Measurements from ENCODE around the gene DMXL2. TPM values are rescaled to one million over a fixed set of nuclear protein-coding genes. Genes with fewer than 3 reads are reported as not detected.

The DMXL2 gene
- total and polyA plus RNA-seq, 2 experiments from 2014 or later: 3.6 to 17.6 TPM

GRCh38 chr15:51475736-51476135, 146.8 kb downstream of the DMXL2 start:
- Histone ChIP-seq H3K27ac (no peak overlapping the region), H4K20me1 (ENCODE audit: insufficient read depth) (no peaks in the 10 kb centered on the region), H3K4me3 (no peak overlapping the region), H3K27me3 (replicated peaks; ENCODE audit: insufficient read depth) (no peaks in the 10 kb centered on the region), H3K4me1 (ENCODE audit: insufficient read depth) (no peaks in the 10 kb centered on the region), H3K4me2 (ENCODE audit: unreplicated experiment) (no peak overlapping the region), H3K36me3 (ENCODE audit: low read depth) (0 out of 2 replicates have a peak, but pooled peaks cover 3% of the 10 kb centered on the region), H3K9ac (no peak overlapping the region), H3F3A (ENCODE audit: insufficient read depth) (no peaks in the 10 kb centered on the region), H3K79me2 (ENCODE audit: insufficient read depth) (no peaks in the 10 kb centered on the region), H3K9me3 (ENCODE audit: low read depth) (no peaks in the 10 kb centered on the region), H3K9me2 (ENCODE audit: insufficient read depth) (no peaks in the 10 kb centered on the region), H2AFZ (no peak overlapping the region)
- DNase-seq: no peak
- in situ Hi-C loops (cut with MboI): no loop called here
- TF ChIP-seq EZH2phosphoT487 (IDR thresholded peaks at IDR 0.05; ENCODE audit: insufficient read depth, low read depth) (no peak), EZH2 (IDR thresholded peaks at IDR 0.05; ENCODE audit: insufficient read depth, poor library complexity, severe bottlenecking) (no peak)

GRCh38 chr15:51470512-51470911, 152.1 kb downstream of the DMXL2 start:
- H3K79me2 ChIP-seq (ENCODE audit: insufficient read depth): no peaks in the 10 kb centered on the region
- H3K9ac ChIP-seq: no peak overlapping the region
- no peaks in the 10 kb centered on the region for H3K9me3 ChIP-seq (ENCODE audit: low read depth)
- no peak overlapping the region for H2AFZ ChIP-seq
- TF ChIP-seq EZH2phosphoT487 (IDR thresholded peaks at IDR 0.05; ENCODE audit: insufficient read depth, low read depth) (no peak), EZH2 (IDR thresholded peaks at IDR 0.05; ENCODE audit: insufficient read depth, poor library complexity, severe bottlenecking) (no peak)
- 93 to 94% methylated on average over 5 of the region's 5 CpGs for WGBS, 2 experiments (ENCODE audit: low coverage in 1 of 2, low lambda C conversion rate in 2 of 2, missing lambda C conversion rate in 2 of 2)
- H3K4me3 ChIP-seq: no peak overlapping the region
- H3K36me3 ChIP-seq (ENCODE audit: low read depth): peaks cover 7% of the 10 kb centered on the region; the same call in 1 of the 2 replicates
- H3K4me2 ChIP-seq (ENCODE audit: unreplicated experiment): no peak overlapping the region
- no peak overlapping the region for H3K27ac ChIP-seq
- H3K9me2 ChIP-seq (ENCODE audit: insufficient read depth): no peaks in the 10 kb centered on the region
- no peaks in the 10 kb centered on the region for H3K4me1 ChIP-seq (ENCODE audit: insufficient read depth)
- DNase-seq: no peak
- H3F3A ChIP-seq (ENCODE audit: insufficient read depth): no peaks in the 10 kb centered on the region
- no peaks in the 10 kb centered on the region for H3K27me3 ChIP-seq (replicated peaks; ENCODE audit: insufficient read depth)
- in situ Hi-C loops (cut with MboI): no loop called here
- no peaks in the 10 kb centered on the region for H4K20me1 ChIP-seq (ENCODE audit: insufficient read depth)

DNA sequence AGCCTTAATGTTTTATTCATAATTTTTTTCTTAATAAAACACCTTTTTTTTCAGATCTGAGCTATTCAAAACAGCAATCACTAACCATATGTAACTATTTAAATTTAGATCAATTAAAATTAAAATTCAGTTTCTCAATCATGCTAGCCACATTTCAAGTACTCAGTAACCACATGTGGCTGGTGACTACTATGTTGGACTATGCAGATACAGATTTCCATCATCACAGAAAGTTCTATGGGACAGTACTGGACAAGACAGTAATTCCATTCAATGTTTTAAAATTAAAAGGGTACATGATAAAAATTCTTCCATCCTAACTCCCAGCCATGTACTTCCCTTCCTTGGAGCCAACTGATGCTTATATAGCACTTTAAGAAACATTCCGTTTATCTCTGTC, 161.8 kb downstream of the DMXL2 start:
- in situ Hi-C loops (cut with MboI): no loop called here
- Histone ChIP-seq H3K9ac (no peak overlapping the region), H3K4me2 (ENCODE audit: unreplicated experiment) (no peak overlapping the region), H3K9me3 (ENCODE audit: low read depth) (no peaks in the 10 kb centered on the region), H3K79me2 (ENCODE audit: insufficient read depth) (no peaks in the 10 kb centered on the region), H4K20me1 (ENCODE audit: insufficient read depth) (no peaks in the 10 kb centered on the region), H3F3A (ENCODE audit: insufficient read depth) (no peaks in the 10 kb centered on the region), H3K36me3 (ENCODE audit: low read depth) (peaks cover 15% of the 10 kb centered on the region), H2AFZ (no peak overlapping the region), H3K4me1 (ENCODE audit: insufficient read depth) (no peaks in the 10 kb centered on the region), H3K4me3 (no peak overlapping the region), H3K27ac (no peak overlapping the region), H3K27me3 (replicated peaks; ENCODE audit: insufficient read depth) (no peaks in the 10 kb centered on the region), H3K9me2 (ENCODE audit: insufficient read depth) (no peaks in the 10 kb centered on the region)
- WGBS, 2 experiments (ENCODE audit: low coverage in 1 of 2, low lambda C conversion rate in 2 of 2, missing lambda C conversion rate in 2 of 2): 88 to 97% methylated on average over 1 of the region's 1 CpG
- TF ChIP-seq EZH2phosphoT487 (IDR thresholded peaks at IDR 0.05; ENCODE audit: insufficient read depth, low read depth) (no peak), EZH2 (IDR thresholded peaks at IDR 0.05; ENCODE audit: insufficient read depth, poor library complexity, severe bottlenecking) (no peak)
- peak; percentile 17 for DNase-seq

- Histone ChIP-seq H3K27me3 (replicated peaks; ENCODE audit: insufficient read depth) (no peaks in the 10 kb centered on the region), H3K4me1 (ENCODE audit: insufficient read depth) (no peaks in the 10 kb centered on the region), H3K36me3 (ENCODE audit: low read depth) (0 out of 2 replicates have a peak, but pooled peaks cover 4% of the 10 kb centered on the region), H3K27ac (no peak overlapping the region), H2AFZ (no peak overlapping the region), H3K4me2 (ENCODE audit: unreplicated experiment) (no peak overlapping the region), H4K20me1 (ENCODE audit: insufficient read depth) (no peaks in the 10 kb centered on the region), H3K4me3 (no peak overlapping the region), H3K9ac (no peak overlapping the region), H3F3A (ENCODE audit: insufficient read depth) (peaks cover 8% of the 10 kb centered on the region; the same call in 1 of the 2 replicates), H3K9me3 (ENCODE audit: low read depth) (no peaks in the 10 kb centered on the region), H3K79me2 (ENCODE audit: insufficient read depth) (no peaks in the 10 kb centered on the region), H3K9me2 (ENCODE audit: insufficient read depth) (peaks cover 6% of the 10 kb centered on the region; the same call in 1 of the 2 replicates)
- DNase-seq: peak; percentile 3
- in situ Hi-C loops (cut with MboI): no loop called here
- no peak for TF ChIP-seq EZH2phosphoT487 (IDR thresholded peaks at IDR 0.05; ENCODE audit: insufficient read depth, low read depth)
- TF ChIP-seq EZH2 (IDR thresholded peaks at IDR 0.05; ENCODE audit: insufficient read depth, poor library complexity, severe bottlenecking): no peak
- 72 to 73% methylated on average over 6 of the region's 6 CpGs for WGBS, 2 experiments (ENCODE audit: low coverage in 1 of 2, low lambda C conversion rate in 2 of 2, missing lambda C conversion rate in 2 of 2)
Observed at GRCh38 chr15:51450001-51450400, 172.6 kb downstream of the DMXL2 start.
